Measurements from ENCODE around the gene KCMF1.

DNA sequence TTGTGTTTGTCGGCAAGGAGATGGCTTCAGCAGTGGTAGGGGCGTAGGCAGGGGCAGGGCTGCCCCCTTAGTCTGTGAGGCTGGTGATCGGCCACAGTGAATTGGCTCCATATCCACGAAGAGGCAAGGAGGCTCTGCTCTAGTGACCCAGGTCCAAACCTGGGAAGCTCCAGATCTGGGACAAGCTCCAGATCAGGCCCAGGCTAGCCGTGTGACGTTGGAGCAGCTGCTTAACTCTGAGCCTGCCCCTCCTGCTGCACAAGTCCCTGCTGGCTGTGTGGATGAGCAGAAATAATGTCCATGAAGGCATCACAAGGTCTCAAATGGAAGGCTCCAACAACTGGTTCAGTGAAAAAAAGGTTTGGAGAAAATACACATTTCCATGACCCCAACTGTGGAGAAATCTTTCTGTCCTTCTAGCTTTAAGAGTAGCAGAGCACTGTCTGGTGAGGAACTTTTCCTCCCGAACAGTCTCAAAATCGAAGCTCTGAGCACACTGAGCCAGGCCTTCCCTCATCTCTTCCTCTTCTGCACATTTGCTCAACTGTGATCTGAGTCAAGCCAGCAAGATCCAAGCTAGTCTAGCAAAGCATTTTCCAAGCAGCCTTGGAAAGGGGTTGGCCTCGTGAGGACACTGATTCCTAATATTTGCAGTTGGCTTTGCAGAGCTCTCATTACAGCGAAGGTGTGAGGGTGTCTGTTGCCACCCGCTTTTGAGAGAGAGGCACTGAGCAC lies 95.2 kb downstream of the KCMF1 start:
- TF ChIP-seq, protein P1, sequence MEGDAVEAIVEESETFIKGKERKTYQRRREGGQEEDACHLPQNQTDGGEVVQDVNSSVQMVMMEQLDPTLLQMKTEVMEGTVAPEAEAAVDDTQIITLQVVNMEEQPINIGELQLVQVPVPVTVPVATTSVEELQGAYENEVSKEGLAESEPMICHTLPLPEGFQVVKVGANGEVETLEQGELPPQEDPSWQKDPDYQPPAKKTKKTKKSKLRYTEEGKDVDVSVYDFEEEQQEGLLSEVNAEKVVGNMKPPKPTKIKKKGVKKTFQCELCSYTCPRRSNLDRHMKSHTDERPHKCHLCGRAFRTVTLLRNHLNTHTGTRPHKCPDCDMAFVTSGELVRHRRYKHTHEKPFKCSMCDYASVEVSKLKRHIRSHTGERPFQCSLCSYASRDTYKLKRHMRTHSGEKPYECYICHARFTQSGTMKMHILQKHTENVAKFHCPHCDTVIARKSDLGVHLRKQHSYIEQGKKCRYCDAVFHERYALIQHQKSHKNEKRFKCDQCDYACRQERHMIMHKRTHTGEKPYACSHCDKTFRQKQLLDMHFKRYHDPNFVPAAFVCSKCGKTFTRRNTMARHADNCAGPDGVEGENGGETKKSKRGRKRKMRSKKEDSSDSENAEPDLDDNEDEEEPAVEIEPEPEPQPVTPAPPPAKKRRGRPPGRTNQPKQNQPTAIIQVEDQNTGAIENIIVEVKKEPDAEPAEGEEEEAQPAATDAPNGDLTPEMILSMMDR (IDR thresholded peaks at IDR 0.05; ENCODE audit: low read depth, low read length, poor library complexity, severe bottlenecking) = no peak
- TF ChIP-seq EZH2phosphoT487 (IDR thresholded peaks at IDR 0.05; ENCODE audit: borderline replicate concordance, low read length) = no peak
